HG02981 (cell line): ENCODE measurements around the gene NEU4.
A peak's percentile ranks its signal among the peaks of the same experiment; 100 is the strongest.

Experiments used
- ATAC-seq: cut with Tn5 transposase; IDR thresholded peaks from one replicate; pipeline ENCODE4 v1.9.1; 2021; ENCODE audit warnings: mild to moderate bottlenecking, moderate library complexity; ENCODE audit not compliant: unreplicated experiment

NEU4 gene

DNA sequence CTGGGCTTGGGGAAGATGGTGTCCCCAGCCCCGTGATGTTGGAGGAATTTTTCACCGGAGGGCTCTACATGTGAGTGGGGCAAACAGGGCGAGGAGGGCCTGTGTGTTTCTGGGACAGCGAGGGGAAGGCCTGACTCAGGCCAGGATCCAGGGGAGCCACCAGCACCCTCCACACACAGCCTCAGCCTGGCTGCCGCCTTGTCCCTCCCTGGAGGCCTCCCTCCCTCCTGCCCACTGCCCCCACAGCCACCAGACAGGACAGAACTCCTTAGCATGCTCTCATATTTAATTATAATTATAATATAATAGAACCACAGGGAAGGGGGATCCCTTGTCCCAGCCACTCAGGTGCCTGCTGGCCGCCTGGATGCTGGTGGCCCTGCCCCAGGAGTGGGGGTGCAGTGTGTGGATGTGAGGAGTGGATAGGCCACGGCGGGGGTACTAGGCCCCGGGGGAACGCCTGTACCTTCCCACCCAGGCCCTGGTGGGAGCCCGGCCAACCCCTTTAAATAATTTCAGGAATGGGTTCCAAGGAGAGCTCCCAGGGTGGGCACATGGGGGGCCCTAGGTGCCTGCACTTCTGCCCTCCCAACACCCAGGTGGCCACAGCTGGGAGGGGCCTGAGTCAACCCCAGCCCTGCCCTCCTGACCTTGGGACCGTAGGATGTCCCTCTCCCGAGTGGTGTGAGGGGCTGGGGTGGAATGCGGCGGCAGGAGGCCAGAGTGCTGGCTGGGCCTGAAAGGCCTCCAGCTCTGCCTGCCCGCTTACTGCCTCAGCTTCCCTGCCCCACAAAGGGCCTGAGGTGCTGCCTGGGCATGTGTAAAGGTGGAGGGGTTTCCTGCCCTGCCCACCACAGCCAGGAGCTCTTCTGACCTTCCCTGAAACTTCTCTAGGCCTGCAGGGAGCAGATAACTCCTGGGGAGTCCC is 40.9 kb downstream of the NEU4 start:
- ATAC-seq, result no peak

DNA sequence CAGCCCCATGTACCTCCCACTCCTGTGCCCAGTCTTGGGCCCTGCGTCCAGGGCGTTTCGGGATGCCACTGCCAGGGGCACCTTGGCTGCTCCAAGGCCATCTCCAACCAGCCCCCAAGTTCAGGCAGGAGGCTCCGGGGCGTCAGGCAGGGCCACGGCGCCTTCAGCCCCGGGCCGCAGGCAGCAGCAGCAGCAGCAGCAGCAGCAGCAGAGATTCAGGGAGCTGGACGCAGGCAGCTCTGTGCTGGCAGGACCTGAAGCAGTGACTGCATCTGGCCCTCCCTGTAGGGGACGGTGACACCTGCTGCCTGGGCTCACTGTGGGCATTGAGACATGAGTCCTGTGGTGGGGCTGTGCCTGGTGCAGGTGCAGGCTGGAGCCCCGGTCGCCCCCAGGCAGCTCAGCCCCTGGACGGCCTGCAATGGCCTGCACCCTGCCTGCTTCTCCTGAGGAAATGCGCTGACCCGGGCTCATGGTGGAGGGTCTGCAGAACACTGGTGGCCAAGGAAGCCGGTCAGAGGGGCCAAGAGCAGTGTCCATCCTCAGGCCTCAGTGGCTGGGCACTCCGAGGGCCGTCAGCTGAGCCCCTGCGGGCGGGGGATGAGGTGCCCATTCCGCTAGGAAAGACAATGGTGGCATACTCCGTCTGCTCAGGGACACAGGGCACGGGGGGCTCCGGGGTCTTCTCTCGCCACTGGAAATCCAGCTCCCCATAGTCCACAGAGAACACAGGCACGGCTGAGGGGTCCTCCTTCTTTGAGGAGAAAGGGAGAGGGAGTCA is 41.7 kb downstream of the NEU4 start:
- ATAC-seq, result no peak

DNA sequence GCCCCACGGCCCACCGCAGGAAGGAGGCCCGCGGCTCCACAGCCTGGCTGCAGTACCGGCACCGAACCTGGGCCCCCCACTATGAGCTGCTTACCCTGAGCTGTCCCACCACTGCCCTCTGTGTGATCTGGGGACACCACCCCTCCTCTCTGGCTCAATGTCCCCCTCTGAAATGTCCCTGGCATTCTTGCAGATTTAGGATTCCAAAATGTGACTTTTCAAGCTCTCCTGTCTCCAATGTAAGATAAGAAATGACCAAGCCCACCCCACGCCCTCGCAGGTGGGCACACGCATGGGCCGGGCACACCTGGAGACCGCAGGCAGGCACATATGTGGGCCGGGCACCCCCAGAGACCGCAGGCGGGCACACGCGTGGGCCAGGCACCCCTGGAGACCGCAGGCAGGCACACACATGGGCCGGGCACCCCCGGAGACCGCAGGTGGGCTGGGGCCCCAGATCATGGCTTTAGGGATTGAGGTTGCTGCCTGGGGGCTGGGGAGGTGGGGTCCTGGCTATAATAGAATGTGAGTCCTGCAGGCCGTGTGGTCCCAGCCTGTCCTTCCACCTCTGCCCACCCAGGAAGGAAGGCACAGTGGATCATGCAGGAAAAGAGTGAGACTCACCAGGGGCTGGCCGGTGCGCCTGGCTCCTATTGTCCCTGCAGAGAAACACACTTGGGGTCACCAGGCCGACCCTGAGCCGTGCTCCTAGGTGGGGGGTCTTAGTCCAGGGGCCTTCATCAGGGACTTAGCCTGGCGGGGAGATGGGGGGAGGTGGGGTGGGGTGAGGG is 42.5 kb downstream of the NEU4 start:
- no peak for ATAC-seq

DNA sequence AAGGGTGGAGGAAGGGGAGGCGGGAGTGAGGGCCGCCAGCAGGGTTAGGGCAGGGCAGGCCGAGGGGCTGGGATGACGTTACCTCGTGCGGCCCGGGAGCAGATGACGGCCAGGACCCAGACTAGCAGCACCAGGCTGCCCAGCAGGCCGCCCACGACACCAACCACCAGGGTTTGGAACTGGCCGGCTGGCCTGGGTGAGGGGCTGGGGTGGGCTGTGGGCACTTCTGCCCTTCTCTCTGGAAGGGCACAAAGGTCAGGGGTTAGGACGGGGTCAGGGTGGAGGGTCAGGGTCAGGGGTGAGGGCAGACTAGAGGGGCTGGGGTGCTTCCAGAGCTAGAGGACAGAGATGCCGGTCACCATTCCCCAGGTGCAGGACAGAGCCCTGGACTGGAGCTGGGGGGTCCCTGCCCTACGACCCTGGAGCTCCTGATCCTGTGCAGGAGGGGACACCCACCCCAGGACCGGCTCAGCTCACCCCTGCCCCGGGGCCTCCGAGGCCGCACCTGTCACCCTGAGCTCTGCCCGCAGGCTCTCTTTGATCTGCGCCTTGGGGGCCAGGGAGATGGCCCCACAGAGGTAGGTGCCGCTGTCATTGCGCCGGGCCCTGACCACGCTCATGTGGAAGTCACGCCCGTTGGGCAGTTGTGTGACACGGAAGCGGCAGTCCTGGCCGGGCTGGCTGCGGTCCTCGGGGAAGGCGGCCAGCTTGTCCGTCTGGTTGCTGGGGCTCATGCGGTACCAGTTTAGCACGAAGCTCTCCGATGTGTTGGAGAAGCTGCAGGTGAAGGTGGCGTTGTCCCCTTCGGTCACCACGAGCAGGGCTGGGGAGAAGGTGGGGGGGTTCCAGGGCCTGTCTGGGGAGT is 43.4 kb downstream of the NEU4 start:
- ATAC-seq, result no peak

DNA sequence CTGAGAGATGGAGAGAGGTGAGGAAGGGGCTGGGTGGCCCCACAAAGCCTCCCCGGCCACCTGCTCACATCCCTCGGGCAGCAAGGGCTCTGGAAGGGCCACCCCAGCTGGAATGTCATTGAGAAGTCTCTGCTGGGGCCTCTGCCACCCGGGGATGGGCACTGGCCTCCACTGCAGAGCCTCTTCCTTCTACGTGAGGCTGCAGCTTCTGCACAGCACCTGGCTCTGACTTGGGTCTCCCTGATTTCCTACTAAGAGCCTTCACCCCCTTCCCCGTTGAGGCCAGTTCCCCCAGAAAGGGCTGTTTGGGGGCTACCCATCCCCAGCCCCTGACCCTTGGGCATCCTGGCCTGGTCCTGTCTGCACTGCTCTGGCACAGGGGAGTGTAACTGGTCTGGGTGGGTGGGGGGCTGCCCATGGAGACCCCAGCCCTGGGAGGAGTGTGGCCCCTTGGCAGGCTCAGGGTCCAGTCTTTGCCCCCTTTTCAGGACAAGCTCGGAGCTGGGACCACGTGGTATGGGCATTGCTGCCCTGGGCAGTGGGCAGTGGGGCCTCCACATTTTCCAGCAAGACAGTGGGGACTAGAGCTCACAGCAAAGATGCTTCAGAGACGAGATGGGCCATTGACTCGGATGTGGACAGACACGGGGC is 44.1 kb downstream of the NEU4 start:
- no peak for ATAC-seq

DNA sequence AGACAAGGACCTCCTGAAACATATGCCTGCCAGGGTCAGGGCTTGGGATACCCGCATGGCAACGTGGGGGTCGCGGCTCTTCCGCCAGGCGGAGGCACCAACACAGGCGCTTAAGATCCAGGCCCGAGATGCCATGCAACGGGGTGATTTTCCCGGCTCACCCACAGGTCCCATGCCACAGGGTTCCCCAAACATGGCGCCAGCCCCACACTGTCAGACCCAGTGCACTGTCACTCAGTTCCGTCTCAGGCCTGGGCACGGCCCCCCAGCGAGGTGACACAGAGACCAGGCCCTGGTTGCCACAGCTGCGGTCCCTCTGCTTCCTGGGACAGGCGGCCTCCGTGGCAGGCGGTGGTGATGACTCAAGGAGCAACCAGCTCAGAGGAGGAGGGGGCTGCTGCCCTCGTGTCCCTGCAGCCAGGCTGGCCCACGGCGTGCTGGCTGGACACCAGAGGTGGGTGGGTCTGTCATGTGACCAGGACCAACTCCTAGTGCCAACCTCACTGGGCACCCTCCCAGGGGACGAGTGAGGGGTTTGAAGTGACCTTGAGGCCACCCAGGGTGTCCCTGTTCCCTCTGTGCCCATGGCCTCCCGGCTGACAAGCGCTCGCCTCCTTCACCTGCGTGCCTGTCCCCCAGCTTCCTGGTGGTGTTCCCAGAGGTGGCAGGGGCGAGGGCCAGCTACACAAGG is 44.8 kb downstream of the NEU4 start:
- ATAC-seq, result no peak

DNA sequence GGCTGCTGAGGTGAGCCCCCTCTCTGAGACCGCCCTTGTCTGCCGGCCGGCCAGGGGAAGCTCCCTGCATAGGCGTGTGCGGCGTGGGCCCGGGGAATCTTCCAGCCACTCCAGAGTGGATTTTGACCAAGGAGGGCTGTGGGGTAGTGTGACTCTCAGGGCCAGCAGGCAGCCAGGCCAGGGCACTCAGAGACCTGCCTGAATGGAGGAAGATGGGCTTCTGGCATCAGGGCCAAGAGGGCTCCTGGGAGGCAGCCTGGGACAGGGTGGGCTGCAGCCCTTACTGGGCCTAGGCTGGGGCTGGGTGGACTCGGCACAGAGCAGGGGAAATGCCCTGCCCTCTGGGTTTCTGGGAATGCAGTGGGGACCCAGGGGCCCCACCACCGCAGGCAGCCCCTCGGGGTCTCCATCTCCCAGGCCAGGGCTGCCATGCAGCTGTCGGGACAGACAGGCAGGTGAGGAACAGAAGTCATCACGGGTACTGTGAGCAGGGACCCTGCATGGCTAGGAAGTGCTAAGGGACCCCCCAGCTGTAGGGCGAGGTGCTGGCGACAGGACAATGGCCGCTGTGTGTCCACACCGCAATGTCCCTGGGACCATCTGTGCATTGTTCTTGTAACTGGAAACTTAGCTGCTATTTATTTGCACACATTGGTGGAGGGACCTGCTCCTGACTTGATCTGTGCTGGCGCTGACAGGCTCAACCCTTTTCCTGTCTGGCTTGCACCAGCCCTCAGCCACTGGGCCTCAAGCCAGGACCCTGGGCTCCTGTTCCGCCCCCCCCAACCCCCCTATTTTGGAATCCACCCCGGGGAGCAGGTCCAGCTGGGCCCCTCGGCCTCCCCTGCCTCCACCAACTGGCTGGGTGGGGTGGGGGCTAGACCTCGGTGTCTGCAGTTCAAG is 45.6 kb downstream of the NEU4 start:
- no peak for ATAC-seq

DNA sequence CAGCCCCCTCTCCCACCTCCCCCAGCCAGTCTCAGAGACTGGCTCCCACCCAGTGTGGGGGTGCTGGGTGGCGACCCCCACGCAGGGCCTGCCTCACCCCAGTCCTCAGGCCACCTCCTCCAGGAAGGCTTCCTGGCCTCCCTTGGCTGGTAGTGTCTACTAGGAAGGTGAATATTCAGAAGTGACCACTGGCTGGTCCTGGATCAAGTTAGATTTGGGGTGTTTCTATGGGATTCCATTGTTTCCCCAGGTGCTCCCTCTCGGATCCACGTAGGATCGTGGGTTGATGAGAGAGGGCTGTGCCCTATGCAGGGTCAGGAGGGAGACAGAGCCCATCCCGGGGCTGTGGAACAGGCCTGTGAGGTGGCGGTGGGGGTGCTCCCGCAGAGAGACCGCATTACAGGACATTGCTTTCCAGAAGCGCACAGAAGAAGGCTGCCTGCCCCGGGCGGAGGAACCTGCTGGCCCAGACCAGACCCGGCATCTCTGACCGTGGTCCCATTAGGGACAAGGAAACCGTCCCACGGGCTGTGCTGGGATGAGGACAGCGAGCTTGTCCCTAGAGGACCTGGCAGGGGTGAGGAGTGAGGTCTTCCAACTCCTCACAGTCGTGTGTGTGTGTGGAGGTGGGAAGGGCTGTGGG is 46.4 kb downstream of the NEU4 start:
- ATAC-seq, result no peak

DNA sequence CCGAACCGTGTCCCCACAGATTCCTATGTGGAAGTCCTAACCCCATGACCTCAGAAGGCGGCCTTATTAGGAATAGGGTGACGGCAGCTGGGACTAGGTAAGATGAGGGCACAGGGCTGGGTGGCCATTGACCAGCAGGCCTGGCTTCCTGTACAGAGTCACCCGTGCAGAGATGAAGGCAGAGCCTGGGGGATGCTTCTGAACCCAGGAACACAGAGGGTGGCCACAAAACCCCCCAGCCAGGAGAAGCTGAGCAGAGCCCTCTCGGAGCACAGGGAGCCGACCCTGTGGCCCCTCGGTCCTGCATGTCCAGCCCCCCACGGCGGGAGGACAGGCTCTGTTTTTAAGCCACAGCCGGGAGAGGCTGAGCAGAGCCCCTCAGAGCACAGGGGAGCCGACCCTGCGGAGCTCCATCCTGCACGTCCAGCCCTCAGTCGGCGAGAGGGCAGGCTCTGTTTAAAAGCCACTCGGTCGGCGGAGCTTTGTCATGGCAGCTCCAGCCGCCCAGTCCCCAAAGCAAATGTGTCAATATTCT is 47.0 kb downstream of the NEU4 start:
- ATAC-seq, result no peak

DNA sequence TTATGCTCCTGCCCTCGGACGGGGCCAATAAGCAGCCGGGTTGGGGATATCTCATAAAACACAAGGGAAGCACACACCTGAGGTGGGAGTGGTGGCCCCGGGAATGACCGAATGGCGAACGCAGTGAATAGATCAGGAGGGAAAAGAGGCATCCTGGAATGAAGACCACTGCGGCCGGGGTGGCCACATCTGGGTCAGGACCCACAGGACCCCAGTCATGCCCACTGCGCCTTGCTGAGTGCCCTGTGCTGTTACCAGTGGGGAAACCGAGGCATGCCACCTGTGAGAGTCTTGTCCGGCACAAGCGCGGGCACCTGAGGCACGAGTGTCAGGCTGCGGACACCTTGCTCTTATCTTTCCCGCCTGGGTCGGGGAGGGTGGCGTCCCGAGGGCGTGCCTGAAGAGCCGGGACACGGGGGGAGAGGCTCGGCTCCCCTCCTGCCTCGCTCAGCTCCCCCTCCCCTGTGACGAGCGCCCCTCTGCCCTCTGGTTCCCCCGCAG is 48.1 kb downstream of the NEU4 start:
- no peak for ATAC-seq

DNA sequence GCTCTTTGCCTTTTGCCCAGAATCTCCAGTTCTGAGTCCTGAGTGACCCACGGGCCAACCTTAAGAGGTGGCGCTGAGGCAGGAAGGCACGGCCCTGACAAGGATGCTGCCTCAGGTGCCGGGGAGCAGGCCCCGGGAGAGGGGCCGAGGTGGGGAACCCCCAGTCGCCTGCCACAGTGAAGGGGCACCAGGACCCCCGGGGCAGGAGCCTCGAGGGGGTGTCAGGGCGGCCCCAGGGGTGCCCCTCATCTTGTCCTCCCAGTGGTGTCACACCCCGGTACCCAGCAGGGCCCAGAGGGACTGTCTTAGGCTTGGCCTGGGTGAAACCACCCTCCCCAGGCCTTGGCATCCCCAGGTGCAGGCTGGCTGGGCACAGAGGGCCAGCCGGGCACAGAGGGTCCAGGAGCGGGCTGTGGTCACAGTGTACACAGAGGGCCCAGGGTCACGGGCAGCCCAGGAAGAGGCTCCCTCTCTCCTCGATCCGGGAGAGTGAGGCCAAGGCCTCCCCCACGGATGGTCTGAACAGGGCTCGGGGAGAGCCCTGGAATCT is 48.7 kb downstream of the NEU4 start:
- no peak for ATAC-seq

DNA sequence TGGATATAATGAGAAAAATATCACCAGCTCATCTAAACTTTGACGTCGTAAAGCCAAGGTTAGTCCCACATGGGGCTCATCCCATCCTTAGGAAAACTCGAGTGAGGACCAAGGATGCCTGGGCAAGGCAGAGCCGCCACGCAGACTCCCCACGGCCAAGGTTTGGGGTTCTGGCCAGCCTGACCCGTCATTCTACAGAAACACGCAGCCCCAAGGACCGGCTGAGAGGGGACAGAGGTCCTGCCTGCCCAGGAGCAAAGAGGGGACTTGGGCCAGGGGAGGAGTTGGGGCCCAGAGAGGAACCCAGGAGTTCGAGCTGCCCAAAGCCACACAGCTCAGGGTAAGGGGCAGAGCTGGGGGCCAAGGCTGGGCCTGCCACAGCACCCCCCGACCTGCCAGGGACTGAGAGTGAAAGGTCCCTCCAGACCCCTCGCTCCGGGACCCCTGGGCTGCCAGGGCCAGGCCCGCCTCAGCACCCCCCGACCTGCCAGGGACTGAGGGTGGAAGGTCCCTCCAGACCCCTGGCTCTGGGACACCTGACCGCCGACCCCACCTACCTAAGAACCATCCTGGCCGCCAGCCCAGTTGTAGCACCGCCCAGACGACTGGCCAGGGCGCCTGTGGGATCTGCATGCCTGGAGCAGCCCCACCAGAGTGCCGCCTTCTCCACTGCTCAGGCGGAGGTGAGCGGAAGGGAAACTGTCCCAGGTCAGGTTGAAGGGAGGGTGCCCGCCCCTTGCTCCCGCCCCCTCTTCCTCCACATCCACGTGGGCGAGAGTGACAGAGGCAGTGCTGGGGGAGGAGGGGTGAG is 49.4 kb downstream of the NEU4 start, which contains the start of gene PDCD1:
PDCD1 (minus strand) TSS at position 689 of the 811 bp plus-strand sequence; CDS start at position 633, 56 bp downstream.
- ATAC-seq, result no peak

DNA sequence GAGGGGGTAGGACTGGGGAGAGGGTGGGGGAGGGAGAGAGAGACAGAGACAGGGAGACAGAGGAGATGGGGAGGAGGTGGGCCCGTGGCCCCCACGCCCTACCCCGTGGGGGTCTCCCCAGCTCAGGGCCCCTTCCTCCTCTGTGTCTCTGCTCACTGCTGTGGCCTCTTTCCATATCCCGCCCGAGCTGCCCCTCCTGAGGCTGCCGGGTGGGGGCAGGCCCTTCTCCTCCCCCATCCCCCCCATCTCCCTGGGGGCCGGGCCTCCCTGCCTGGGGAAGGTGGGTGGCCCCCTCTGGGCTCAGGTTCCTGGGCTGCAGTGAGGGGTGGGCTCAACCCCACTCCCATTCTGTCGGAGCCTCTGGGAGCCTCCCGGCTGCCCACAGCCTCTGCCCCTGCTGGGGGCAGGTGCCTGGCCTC is 50.0 kb downstream of the NEU4 start:
- no peak for ATAC-seq

DNA sequence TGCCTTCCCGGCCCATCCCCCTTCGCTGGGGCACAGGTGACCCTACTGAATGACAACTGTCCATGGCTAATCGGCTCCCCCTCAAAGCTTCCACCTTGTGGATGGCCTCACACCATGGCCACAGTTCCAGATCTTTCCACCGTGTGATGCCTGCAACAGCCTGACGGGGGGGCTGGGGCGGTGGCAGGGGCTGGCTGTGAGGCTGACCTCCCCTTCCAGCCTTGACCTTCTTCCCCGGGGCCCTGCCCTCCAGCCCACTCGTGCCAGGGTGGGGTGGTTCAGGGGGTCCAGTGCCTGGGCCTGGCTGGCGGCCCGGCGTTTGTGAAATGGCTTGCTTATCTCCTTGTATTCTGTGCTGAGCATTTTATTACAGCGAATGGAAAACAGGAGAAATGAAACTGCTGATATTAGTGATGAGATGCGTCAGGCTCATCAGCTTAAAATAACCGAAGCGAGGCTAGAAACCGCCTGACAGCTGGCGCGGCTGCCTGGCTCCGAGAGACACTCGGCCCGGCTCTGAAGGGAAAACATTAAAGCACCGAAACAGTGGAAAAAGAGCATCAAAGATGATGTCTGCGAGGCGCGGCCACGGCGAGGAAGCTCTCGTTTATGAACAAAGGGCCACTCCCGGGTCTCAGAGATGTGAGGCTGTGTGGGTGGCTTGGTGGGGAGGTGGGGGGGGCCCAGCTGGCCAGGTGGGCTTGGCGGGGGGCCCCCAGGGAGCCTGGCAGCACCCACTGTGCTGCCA is 50.6 kb downstream of the NEU4 start:
- ATAC-seq, result peak; percentile 48
